ENCODE results near the gene B4GALNT3.
"Not testable (repeated sequence)": the region's sequence is repeated elsewhere in the genome, so short reads cannot be mapped to it uniquely, and the experiment has no call there.

B4GALNT3 gene

DNA sequence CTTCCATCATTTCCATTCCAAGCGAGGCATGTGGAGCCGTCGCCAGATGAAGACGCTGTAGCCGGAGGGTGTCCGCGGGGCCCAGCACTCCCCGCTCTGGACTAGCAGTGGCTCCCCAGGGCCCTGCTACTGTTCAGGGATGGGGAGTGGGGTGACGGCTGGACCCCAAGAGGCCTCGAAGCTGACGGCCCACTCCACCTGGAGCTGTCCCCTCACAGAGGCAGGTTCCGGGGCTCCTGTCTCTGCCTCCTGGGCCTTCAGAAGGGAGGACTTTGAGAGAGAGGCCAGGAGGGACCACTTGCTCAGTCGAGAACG, 101.6 kb downstream of the B4GALNT3 start:
- DNase-seq: no peak

DNA sequence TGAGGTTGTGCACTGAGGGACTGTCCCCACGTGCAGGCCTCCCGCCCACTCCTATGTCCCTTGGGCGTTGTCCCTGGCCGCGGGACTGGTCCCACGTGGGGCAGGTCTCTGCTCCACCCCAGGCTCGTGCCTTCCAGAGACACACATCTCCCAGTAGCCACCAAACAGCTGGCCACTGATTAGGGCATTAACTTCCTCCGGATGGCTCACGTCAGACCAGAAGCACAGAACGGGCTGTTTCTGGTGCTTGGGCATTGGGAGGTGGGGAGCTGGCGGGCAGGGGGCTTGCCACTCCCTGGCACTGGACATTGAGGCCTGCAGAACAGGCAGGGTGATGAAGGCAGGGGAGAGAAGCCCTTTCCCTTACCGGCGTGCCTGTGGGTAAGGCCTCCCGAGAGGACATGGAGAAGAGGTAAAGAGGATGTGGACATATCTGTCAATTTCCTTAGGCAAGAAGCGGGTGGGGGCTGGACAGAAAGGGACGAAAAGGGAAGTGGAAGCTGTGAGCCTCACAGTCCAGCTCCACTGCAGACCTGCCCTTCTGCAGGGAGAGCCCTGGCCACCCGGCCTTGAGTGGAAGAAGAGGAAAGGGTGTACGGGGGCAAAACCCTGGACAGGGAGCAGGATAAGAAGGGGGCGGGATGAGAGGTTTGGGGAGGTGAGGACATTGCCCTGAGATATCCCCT, 102.3 kb downstream of the B4GALNT3 start:
- DNase-seq: no peak

DNA sequence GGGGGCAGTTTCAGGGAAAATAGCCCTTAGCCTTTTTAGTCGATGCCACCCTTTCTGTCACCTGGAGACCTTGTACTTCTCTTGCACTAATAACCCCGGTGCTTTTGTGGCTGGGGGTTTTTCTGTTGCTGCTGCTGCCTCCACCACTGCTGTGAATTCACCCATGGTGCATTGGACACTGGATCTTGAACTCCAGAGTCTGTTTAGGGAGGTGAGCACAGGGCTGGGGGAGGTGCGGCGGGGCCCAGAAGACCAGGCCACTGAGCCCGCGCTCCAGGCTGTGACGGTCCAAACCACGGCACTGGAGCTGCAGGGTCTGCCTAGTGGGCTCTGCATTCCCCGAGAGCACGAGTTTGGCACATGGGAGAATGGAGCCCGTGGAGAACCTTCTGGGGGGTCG, 102.9 kb downstream of the B4GALNT3 start:
- no peak for DNase-seq

DNA sequence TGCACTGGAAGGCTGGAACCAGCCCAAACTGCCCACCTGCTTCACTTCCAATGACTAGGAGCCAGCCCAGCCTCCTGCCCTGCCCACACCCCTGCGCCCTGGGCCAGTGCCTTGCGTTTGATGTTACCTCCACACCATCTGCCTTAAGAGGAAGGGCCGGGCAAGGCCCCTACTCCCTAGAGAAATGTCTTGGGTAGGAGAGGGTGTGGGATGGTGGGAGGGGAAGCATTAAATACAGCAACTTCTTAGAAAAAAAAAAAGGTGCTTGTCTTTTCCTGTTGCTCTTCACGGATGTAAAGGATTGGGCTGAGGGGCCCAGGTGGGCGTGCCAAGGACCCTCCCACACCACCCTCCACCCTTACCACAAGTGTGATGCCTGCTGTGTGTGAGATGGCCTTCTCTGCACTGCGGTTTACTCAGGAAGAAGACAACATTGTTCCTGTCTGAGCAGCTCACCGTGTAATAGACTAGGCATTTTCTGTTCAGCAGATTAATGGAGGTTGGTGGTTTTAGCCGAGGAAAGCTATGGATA, 103.6 kb downstream of the B4GALNT3 start:
- DNase-seq: no peak

DNA sequence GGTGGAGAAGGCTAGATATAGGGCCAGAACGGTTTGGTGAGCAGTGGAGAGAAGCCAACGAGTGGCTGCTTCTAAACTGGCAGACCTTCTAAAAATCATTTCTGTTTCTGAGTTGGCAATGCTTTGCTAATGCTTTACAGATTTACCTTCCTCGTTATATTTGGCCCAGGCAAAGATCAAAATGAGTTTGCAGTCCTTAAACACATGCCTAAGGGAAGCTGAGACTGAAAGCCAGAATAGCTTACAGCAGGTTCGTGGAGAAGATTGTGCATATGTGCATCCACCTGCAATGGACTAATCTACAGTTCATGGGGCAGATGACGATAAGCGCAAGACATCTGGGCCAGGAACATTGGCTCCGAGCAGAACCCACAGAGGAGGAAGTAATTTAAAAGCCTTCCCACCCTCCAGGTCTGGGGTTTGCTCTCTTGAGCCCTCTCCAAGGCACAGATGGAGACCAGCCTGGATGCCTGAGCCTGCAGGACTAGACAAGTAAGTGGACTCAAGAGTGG, 104.1 kb downstream of the B4GALNT3 start:
- DNase-seq: no peak

DNA sequence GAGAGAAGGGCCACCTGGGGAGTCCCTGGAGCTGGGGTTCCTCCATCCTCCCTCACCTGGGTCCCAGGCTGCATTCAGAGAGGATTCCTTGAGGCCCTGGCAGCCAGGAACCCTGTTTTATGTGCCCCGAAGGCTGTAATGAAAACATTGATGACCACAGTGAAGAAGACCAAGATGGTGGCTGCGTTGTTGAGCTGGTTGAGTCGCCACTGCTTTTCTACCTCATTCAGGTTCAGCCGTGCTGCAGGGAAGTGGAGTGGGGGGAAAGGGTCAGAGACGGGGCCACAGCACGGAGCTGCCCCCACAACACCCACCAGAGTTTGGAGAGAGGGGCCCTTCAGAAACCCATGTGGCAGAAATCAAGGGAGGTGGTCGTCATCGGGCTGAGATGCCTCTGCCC, 105.4 kb downstream of the B4GALNT3 start:
- no peak for DNase-seq

DNA sequence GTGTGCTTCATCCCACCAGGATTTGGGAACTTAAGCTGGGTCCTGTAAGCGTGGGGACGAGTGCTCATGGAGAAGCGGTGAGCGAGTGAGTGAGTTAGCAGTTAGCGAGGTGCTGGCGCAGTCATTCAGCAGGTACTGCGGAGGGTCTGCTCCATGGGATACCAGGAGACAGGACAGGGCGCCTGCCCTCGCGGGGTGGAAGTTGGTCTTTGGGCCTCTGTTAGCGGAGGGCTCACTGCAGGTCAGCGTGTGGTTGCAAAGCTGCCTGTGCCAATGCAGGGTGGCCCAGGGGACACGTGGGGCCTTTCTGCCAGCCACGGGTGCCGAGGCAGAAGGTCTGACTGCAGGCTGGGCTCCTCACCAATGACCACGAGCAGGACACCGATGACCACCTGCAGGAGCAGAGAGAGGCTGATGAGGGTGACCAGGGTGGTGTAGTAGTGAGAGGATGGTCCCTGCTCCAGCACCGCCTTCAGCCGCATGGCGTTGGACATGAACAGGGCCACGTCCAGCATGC, 105.9 kb downstream of the B4GALNT3 start:
- DNase-seq: no peak

DNA sequence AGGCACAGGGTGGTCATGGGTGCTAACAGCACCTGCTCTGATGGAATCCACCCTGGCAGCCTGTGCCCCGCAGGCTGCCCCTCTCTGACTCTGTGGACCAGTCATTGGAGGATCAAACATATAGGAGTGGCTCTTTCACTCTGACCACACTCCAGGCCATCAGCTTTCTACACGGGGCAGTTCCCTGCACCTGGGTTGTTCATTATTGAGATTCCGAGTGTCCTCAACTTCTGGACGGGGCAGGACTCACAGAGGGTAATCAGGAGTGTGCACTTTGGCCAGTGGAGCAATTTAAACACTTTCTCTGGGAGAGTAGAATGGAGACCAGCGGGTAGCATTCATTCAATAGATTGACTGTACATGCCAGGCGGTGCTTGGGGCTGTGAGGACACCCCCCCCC, 108.7 kb downstream of the B4GALNT3 start:
- no peak for DNase-seq

DNA sequence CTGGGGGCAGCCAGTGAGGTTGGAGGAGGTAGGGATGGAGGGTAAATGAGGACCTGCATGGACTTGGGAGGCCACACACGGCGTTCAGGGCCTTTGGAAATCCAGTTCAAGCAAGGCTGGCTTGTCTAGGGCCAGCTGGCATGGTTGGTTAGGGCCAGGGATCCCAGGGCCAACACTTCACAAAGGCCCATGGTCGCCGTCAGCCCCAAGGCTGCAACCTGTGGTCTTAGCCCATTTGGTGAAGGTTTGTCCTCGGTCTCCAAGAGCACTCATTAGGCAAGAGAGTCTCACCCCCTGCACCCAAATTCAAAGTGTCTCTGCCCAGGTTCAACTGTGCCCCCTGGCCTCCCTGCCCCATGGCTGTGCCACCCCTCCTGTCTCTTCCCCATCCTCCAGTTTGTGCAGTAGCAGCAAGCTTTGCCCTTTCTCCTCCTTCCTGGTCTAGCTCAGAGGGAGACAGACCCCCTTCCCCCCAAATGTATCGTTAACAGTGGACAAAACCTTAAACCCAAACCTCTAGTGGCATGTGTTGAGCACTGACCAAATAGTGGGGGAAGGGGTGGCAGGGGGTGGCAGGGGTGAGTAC, 109.4 kb downstream of the B4GALNT3 start:
- no peak for DNase-seq

DNA sequence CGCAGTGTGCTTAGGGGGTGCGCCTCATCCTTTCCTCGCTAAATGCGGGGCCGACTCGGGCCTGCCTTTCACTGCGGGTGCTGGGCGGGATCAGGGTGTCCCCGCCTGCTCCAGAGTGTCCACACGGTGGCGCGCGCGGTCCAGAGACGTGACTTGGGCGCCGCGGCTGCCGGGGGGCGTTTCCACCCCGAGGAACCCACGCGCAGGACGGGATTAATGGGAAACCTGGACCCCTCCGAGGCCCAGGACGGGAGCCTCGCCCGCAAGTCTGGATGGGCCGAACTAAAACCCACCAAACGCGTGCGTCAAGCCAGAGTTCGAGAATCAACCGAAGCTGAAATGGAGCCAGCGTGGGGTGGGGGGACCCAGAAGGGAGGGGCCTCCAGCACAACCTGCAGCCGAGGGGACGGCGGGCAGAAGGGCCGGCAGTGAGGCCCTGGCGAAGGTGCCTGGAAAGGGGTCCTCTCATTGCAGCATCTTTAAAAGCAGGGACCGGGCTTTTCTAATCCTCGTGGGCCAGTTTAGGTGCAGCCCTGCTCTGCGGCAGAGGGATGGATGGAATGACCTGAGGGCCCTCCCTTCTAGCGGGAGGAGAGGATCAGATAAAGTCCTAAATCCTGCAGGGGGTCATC, 110.2 kb downstream of the B4GALNT3 start:
- DNase-seq: peak; percentile 71 to 74

DNA sequence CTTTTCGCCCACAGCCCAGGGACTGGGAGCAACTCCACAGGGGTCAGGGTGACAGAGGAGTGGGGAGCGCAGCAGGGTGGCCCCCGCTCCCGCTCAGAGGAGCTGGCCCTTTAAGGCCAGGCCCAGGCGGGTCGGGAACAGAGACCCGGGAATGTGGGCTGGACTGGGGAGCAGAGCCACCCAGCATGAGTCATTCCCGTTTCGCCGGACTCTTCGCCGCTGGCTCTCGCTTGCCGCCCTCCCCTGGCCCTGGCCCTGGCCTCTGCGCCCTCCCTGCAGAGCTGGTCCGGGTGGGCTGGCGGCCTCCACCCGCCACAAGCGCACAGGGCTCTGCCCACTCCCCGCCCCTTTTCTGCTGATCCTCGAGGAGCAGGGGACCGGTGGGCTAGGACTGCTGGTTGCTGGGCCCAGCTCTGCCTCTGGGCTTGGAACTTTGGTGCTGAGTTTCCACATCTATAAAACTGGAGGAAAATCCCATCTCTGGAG, 110.7 kb downstream of the B4GALNT3 start:
- no peak for DNase-seq

DNA sequence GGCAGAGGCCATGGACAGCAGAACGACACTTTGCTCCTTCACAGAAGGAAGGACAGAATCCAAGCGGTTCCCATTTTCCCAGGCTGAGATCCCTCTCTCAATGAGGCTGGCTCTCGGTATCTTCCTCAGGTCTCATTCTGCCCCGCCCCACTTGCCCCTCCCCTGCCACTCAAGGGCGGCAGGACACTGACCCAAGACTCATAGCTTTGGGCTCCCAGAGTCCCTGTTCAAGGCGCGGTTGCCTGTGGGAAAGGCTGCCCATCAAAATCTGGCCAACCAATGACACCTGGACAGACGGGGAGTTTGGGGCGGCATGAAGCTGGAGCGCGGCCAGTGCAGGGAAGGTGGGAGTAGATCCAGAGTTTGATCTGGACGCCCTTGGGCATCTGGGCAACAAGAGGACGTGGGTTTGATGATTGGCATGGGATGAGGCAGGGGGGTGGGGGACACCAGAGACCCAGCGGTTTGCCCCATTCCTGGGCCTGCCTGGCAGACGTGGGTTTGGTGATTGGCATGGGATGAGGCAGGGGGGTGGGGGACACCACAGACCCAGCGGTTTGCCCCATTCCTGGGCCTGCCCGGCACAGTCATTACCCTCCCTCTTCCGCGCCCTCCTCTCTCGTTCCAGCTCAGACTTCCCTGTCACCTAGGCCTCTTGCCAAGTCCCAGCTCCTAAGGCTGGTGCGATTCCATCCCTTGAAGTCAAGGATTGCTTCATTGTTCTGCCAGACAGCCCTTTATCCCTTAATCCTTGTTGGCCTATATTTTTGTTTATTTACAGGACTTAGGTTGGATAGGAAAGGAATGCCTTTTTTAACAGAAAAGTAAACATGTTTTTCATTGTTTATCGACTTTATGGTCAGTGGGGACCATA, 111.4 kb downstream of the B4GALNT3 start:
- no peak for DNase-seq

DNA sequence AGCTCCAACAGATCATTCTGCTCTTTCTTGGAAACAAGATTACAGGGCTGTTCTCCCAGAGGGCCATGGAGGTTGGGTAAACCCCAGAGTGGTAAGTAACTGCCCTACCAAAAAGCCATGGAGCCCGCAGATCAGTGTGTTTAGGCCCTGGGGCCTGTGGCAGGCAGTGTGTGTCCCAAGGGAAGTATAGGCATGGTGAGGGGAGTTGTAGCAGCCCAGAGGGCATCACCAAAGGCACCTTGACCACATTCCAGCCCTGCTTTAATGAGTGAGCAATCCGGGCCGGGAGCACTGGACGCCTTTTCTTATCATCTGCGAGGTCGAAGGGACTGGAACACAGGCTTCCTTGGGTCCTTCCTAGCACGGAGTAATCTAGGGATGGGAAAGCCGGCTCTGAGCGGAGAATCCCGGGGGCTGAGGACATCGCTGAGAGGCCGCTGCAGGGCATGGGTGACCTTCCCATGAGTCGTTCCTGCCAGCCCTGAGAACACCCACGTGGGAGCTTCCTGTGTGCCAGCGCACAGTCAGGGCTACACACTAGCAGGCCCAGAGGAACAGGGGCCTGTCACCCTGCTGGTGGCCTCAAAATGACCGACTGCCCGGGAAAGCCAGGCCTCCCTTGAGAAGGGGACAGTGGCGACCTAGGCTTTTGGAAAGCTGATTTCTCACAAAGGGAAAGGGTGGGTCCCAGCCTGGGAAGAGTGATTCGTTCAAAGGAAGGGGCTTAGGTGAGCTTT, 112.2 kb downstream of the B4GALNT3 start:
- no peak for DNase-seq

DNA sequence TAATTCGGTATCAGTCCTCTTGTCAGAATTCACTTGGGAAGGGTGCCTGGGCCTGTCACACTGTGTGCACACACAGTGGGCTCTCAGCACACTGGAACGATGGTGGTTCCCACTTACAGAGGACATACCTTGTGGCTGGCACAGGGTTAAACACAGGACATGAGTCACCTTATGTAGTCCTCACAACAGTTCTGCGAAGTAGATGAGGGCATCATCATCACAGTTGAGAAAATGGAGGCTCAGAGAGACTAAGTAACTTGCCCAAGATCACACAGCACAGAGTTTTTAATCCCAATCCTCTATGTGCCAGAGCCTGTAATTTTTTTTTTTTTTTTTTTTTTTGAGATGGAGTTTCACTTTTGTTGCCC, 112.8 kb downstream of the B4GALNT3 start:
- no peak for DNase-seq

DNA sequence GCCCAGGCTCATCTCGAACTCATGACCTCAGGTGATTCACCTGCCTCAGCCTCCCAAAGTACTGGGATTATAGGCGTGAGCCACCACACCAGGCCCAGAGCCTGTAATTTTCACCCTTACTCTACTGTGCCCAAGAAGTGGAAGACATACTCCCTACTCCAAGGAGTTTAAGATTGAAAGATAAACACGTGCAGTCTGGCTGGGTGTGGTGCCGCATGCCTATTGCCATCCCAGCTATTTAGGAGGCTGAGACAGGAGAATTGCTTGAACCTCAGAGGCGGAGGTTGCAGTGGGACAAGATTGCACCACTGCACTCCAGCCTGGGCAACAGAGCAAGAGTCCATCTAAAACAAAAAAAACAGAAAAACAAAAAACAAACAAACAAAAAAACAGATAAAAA, 113.5 kb downstream of the B4GALNT3 start:
- no peak for DNase-seq

DNA sequence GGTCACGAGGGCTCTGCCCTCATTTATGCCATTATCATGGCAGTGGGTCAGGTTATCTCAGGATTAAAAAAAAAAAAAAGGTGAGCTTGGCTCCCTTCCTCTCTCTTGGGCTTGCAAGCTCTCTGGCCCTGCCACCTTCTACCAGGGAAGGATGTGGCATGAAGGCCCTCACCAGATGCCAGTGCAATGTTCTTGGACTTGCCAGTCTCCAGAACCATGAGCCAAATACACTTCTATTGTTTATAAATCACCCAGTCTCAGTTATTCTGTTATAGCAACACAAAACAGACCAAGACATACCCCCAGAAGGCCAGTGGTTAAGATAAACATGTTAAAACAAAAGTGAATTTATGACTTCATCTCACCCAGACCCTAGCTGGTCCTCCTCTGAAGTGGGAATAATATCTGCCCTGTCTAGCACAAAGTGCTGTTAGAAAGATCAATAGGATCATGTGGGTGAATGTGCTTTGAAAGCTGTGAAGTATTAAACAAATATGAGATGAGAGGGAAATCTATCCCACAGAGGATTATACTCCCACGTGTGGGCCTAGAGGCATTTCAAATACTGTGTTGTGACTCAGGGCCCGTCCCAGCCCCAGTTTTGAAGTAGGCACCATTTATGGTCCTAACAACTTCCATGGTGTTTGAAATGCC, 114.9 kb downstream of the B4GALNT3 start:
- DNase-seq: no peak

DNA sequence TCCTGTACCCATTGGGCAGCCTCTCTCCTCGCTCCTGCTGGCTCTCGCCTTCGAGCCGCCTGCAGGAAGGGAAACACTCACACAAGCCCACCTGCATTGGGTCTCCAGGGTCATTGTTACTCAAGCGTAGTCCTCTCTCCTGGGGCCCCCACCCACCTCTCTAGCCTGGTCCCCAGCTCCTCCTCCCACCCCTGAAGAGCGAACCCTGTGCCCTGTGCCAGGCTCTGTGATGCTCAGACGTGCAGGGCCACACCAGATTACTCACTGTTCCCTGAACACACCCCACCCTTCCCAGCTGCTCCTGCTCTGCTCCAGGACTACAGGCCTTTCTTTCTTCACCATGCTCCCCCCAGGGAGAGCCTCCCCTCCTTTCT, 115.4 kb downstream of the B4GALNT3 start:
- no peak for DNase-seq

DNA sequence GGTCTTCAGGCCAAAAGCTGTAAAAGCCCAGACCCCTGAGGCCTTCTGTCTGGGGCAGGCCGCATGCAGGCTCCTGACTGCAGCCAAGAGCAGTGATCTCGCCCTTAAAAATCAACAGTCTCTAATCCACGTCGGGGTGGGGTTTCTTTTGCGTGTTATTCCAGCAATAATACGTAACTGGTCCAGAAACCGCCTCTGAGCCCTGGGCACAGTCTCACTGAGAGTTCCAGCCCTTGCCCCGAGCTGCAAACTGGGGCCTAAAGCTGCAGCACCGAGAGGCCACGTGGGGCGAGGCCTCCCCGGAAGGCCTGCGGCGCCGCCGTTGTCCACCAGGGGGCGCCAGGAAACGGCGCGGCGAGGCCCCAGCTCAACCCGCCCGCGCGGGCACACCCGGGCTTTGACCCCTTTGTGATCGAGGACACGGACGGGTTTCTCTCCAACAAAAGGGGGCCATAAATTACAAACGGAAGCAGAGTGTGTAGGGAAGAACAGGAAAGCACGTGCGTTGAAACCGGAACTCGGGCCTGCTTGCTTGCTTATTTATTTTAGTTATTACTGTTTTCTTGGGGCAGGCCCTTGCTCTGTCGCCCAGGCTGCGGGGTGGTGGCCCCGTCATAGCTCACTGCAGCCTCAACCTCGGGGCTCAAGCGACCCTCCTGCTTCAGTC, 116.3 kb downstream of the B4GALNT3 start:
- peak; percentile 58 to 70 for DNase-seq

DNA sequence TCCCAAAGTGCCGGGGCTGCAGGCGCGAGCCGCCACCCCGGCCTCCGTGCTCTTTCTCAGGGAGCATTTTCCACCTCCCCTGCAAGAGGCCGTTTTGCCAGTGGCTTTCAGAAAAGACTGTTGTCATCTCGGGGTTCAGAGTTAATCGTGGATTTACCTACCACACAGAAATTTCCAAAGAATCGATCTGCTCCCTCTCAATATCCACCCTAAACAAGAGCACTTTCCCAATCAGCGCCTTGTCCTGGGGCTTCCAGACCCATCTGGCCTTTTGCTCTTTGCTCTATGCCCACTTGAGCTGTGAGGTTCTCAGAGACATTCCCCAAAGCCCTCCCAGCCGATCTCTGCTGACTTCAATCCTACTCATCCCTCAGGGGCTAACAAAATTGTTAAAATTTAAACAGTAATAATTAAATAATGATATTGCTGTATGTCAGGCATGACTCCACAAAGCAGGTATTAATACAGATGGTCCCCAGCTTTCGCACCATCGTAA, 116.9 kb downstream of the B4GALNT3 start:
- no peak for DNase-seq

DNA sequence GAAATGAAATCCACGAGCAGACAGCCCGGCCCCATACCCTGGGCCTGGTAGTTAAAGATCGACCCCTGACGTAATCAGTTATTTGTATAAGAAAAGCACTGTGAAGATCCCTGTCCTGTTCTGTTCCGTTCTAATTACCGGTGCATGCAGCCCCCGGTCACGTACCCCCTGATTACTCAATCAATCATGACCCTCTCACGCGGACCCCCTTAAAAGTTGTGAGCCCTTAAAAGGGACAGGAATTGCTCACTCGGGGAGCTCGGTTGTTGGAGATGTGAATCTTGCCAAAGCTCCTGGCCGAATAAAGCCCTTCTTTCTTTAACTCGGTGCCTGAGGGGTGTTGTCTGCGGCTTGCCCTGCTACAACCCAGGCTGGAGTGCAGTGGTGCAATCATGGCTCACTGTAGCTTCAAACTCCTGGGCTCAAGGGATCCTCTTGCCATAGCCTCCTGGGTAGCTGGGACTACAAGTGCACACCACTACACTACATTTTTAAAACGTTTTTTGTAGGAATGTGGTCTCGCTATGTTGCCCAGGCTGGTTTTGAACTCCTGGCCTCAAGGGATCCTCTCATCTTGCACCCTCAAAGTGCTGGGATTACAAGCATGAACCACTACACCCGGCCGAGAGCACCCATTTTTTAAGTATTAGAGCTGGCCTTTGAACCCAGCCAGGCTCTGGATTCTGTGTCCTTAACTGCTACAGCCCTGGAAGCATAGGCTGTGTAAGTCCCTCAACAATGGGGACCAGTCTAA, 118.4 kb downstream of the B4GALNT3 start:
- DNase-seq: not testable (repeated sequence)
